T-helper 9 cell (primary cell): ENCODE measurements around the gene GNB5.
"Not testable (repeated sequence)": the region's sequence is repeated elsewhere in the genome, so short reads cannot be mapped to it uniquely, and the experiment has no call there.

ENCODE experiments used
- DNase-seq: peaks from one replicate; pipeline ENCODE4 v3.0.0-alpha.2; 2020
- total RNA-seq, 2 donors: gene quantifications; one replicate each; lab custom pipeline; 2026; lab: John Stamatoyannopoulos, UW

GNB5 gene
- total RNA-seq, result 51.9 to 69.3 reads per million in 2 donors

GRCh38 chr15:52191207-52191606 lies at the start of gene GNB5:
Gene GNB5, minus strand, starts transcription at chr15:52191392. Its CDS starts 6,716 bp downstream, at chr15:52184676.
- no peak for DNase-seq

- DNase-seq, result no peak
These were observed 49.0 kb upstream of the GNB5 start for GRCh38 chr15:52240166-52240565.

GRCh38 chr15:52238989-52239525 lies 47.9 kb upstream of the GNB5 start:
- not testable (repeated sequence) for DNase-seq

GRCh38 chr15:52238149-52238548 lies 47.0 kb upstream of the GNB5 start:
- no peak for DNase-seq

GRCh38 chr15:52236013-52236412 lies 44.8 kb upstream of the GNB5 start:
- no peak for DNase-seq

GRCh38 chr15:52234596-52235541 lies 43.7 kb upstream of the GNB5 start:
- DNase-seq, result no peak

GRCh38 chr15:52233405-52233804 lies 42.2 kb upstream of the GNB5 start:
- no peak for DNase-seq

GRCh38 chr15:52232327-52232726 lies 41.1 kb upstream of the GNB5 start:
- DNase-seq, result no peak

GRCh38 chr15:52230073-52230472 lies 38.9 kb upstream of the GNB5 start:
- no peak for DNase-seq

GRCh38 chr15:52228921-52229320 lies 37.7 kb upstream of the GNB5 start:
- DNase-seq, result no peak

GRCh38 chr15:52227456-52227855 lies 36.3 kb upstream of the GNB5 start:
- DNase-seq, result peak; percentile 32

GRCh38 chr15:52225230-52225629 lies 34.0 kb upstream of the GNB5 start:
- DNase-seq, result no peak

- DNase-seq, result no peak
These were observed 33.0 kb upstream of the GNB5 start for GRCh38 chr15:52224211-52224610.

- no peak for DNase-seq
These were observed 30.5 kb upstream of the GNB5 start for GRCh38 chr15:52221730-52222129.

- no peak for DNase-seq
These were observed 29.9 kb upstream of the GNB5 start for GRCh38 chr15:52220937-52221660.

- DNase-seq, result no peak
These were observed 29.1 kb upstream of the GNB5 start for GRCh38 chr15:52220251-52220650.

GRCh38 chr15:52218816-52219215 lies 27.6 kb upstream of the GNB5 start:
- no peak for DNase-seq

- no peak for DNase-seq
These were observed 27.2 kb upstream of the GNB5 start for GRCh38 chr15:52218371-52218770.

GRCh38 chr15:52217186-52217585 lies 26.0 kb upstream of the GNB5 start:
- no peak for DNase-seq

- no peak for DNase-seq
These were observed 23.4 kb upstream of the GNB5 start for GRCh38 chr15:52214553-52214952.

- DNase-seq, result no peak
These were observed 22.0 kb upstream of the GNB5 start for GRCh38 chr15:52213206-52213605.

- DNase-seq, result peak; percentile 64
These were observed 17.2 kb upstream of the GNB5 start for GRCh38 chr15:52208306-52208946.

GRCh38 chr15:52207191-52207590 lies 16.0 kb upstream of the GNB5 start:
- no peak for DNase-seq
